Nephron (organoid): ENCODE results near the gene RUVBL1.

Experiments used
- H3K27ac Mint-ChIP-seq, 3 experiments: 2 replicates each; pipeline ENCODE4 v1.8.0; 2020; ENCODE audit warnings: mixed read lengths in 3 of 3, mild to moderate bottlenecking in 2 of 3, moderate library complexity in 1 of 3
- H3K27me3 Mint-ChIP-seq: 2 replicates; pipeline ENCODE4 v1.8.0; 2021; ENCODE audit warnings: low read depth, mild to moderate bottlenecking, moderate library complexity, mixed read lengths
- H3K36me3 Mint-ChIP-seq: 2 replicates; pipeline ENCODE4 v1.8.0; 2020; ENCODE audit warnings: low read depth, mixed read lengths
- H3K4me1 Mint-ChIP-seq: 2 replicates; pipeline ENCODE4 v1.8.0; 2020; ENCODE audit warnings: mixed read lengths
- H3K4me3 Mint-ChIP-seq, 3 experiments: 2 replicates each; pipeline ENCODE4 v1.8.0; 2020; ENCODE audit warnings: mild to moderate bottlenecking in 3 of 3, mixed read lengths in 3 of 3, moderate library complexity in 2 of 3
- H3K9me3 Mint-ChIP-seq: 2 replicates; pipeline ENCODE4 v1.8.0; 2020; ENCODE audit warnings: mixed read lengths
- CTCF ChIP-seq, 3 experiments: fragments of 200-600 bp; sonication (generic); IDR thresholded peaks; one replicate each; pipeline ENCODE4 v1.5.0; 2021; ENCODE audit warnings: antibody characterized with exemption in 3 of 3; ENCODE audit not compliant: unreplicated experiment in 3 of 3

Gene RUVBL1

GRCh38 chr3:128072454-128073184, 51.0 kb downstream of the RUVBL1 start:
- Mint-ChIP-seq H3K4me1 (peaks cover 9% of the 10 kb centered on the region), H3K36me3 (peaks cover 31% of the 10 kb centered on the region), H3K27ac (no peak overlapping the region), H3K9me3 (no peaks in the 10 kb centered on the region), H3K4me3 (no peak overlapping the region), H3K27me3 (peaks cover 3% of the 10 kb centered on the region)
- no peak for TF ChIP-seq CTCF (IDR thresholded peaks at IDR 0.05; ENCODE audit: unreplicated experiment in 3 of 3)

- no peak overlapping the region for H3K4me3 Mint-ChIP-seq
- no peaks in the 10 kb centered on the region for H3K9me3 Mint-ChIP-seq
- peaks cover 38% of the 10 kb centered on the region for H3K36me3 Mint-ChIP-seq
- H3K27me3 Mint-ChIP-seq, result peaks cover 3% of the 10 kb centered on the region
- TF ChIP-seq CTCF (IDR thresholded peaks at IDR 0.05; ENCODE audit: unreplicated experiment in 3 of 3), result no peak
- no peak overlapping the region for H3K27ac Mint-ChIP-seq
- H3K4me1 Mint-ChIP-seq, result peaks cover 9% of the 10 kb centered on the region
Measured at GRCh38 chr3:128071771-128072453, 51.7 kb downstream of the RUVBL1 start.

GRCh38 chr3:128070898-128071591, 52.6 kb downstream of the RUVBL1 start:
- Mint-ChIP-seq H3K4me3 (no peak overlapping the region), H3K9me3 (no peaks in the 10 kb centered on the region), H3K4me1 (peaks cover 9% of the 10 kb centered on the region), H3K27me3 (no peaks in the 10 kb centered on the region), H3K36me3 (peaks cover 46% of the 10 kb centered on the region), H3K27ac (no peak overlapping the region)
- no peak for TF ChIP-seq CTCF (IDR thresholded peaks at IDR 0.05; ENCODE audit: unreplicated experiment in 3 of 3)

- no peak overlapping the region for H3K27ac Mint-ChIP-seq
- no peak overlapping the region for H3K4me3 Mint-ChIP-seq
- no peaks in the 10 kb centered on the region for H3K27me3 Mint-ChIP-seq
- peaks cover 60% of the 10 kb centered on the region for H3K36me3 Mint-ChIP-seq
- TF ChIP-seq CTCF (IDR thresholded peaks at IDR 0.05; ENCODE audit: unreplicated experiment in 3 of 3), result no peak
- peaks cover 3% of the 10 kb centered on the region for H3K4me1 Mint-ChIP-seq
- no peaks in the 10 kb centered on the region for H3K9me3 Mint-ChIP-seq
Measured at GRCh38 chr3:128069271-128069670, 54.3 kb downstream of the RUVBL1 start.

GRCh38 chr3:128068156-128068620, 55.4 kb downstream of the RUVBL1 start:
- H3K36me3 Mint-ChIP-seq, result peaks cover 69% of the 10 kb centered on the region
- no peak overlapping the region for H3K27ac Mint-ChIP-seq
- no peak overlapping the region for H3K4me3 Mint-ChIP-seq

More at GRCh38 chr3:128068156-128068620, 55.4 kb downstream of the RUVBL1 start:
- no peaks in the 10 kb centered on the region for H3K27me3 Mint-ChIP-seq
- peak; percentile 45 to 55 (median 46) for TF ChIP-seq CTCF (IDR thresholded peaks at IDR 0.05; ENCODE audit: unreplicated experiment in 3 of 3)
- no peaks in the 10 kb centered on the region for H3K9me3 Mint-ChIP-seq
- peaks cover 3% of the 10 kb centered on the region for H3K4me1 Mint-ChIP-seq
